Type B pancreatic cell (in vitro differentiated cells): ENCODE measurements around the gene RRAGC. TPM values are rescaled to one million over a fixed set of nuclear protein-coding genes. Genes with fewer than 3 reads are reported as not detected.
"Not testable (repeated sequence)": the region's sequence is repeated elsewhere in the genome, so short reads cannot be mapped to it uniquely, and the experiment has no call there.

ENCODE experiments used
- DNase-seq: peaks from one replicate; pipeline ENCODE4 v3.0.0; 2021; ENCODE audit warnings: mixed read lengths; ENCODE audit not compliant: unreplicated experiment; ENCODE audit errors: extremely low spot score
- H3K27ac Mint-ChIP-seq: 2 replicates; pipeline ENCODE4 v1.8.0; 2021; ENCODE audit warnings: mild to moderate bottlenecking, mixed read lengths
- H3K27me3 Mint-ChIP-seq: 2 replicates; pipeline ENCODE4 v1.8.0; 2021; ENCODE audit warnings: mixed read lengths
- H3K36me3 Mint-ChIP-seq: 2 replicates; pipeline ENCODE4 v1.8.0; 2021; ENCODE audit warnings: mixed read lengths
- H3K4me1 Mint-ChIP-seq: one replicate; pipeline ENCODE4 v1.8.0; 2021; ENCODE audit warnings: mixed read lengths; ENCODE audit not compliant: unreplicated experiment
- H3K4me3 Mint-ChIP-seq: 2 replicates; pipeline ENCODE4 v1.8.0; 2021; ENCODE audit warnings: mild to moderate bottlenecking, mixed read lengths
- H3K9me3 Mint-ChIP-seq: 2 replicates; pipeline ENCODE4 v1.8.0; 2021; ENCODE audit warnings: mixed read lengths
- total RNA-seq: library from RNA; stranded (reverse); gene quantifications from 2 replicates; pipeline ENCODE4 v1.2.1, GENCODE V29; 2021; ENCODE audit warnings: low replicate concordance
- TF ChIP-seq, protein P1 (sequence below): fragments of 200-600 bp; sonication (generic); conservative IDR thresholded peaks from 2 replicates; pipeline ENCODE4 v1.5.0; 2021; ENCODE audit warnings: antibody characterized with exemption, mild to moderate bottlenecking

Gene RRAGC
- total RNA-seq, 1 donor from 2014 or later: 25.3 TPM

DNA sequence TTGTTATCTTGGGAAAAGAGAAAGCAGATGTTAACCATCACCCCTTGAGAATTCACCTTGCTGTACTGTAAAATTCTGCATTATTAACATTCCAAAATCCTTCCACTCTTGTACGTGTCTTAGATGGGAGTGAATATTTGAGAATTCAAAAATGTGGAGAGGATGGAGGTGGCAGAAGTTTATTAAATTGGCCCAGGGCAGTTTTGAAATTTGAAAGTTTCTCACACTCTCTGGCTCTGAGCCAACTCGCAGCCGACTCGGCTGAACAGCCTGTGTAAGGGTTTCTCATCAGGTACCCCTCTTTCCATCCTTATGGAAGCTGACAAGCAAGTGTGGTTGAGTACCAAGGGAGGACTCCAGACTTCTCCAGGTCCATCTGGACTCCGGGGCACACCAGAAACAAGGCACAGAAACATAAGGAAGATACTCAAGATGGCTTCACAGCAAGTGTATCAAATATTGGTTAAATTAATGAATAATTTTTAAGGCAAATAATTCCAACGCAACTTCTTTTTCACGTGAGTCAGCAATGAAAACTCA is 45.1 kb downstream of the RRAGC start:
- TF ChIP-seq, protein P1, sequence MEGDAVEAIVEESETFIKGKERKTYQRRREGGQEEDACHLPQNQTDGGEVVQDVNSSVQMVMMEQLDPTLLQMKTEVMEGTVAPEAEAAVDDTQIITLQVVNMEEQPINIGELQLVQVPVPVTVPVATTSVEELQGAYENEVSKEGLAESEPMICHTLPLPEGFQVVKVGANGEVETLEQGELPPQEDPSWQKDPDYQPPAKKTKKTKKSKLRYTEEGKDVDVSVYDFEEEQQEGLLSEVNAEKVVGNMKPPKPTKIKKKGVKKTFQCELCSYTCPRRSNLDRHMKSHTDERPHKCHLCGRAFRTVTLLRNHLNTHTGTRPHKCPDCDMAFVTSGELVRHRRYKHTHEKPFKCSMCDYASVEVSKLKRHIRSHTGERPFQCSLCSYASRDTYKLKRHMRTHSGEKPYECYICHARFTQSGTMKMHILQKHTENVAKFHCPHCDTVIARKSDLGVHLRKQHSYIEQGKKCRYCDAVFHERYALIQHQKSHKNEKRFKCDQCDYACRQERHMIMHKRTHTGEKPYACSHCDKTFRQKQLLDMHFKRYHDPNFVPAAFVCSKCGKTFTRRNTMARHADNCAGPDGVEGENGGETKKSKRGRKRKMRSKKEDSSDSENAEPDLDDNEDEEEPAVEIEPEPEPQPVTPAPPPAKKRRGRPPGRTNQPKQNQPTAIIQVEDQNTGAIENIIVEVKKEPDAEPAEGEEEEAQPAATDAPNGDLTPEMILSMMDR: no peak
- Mint-ChIP-seq H3K27ac (no peak overlapping the region), H3K9me3 (no peaks in the 10 kb centered on the region), H3K36me3 (no peaks in the 10 kb centered on the region), H3K4me3 (peak overlapping the region; percentile 30), H3K27me3 (peaks cover 85% of the 10 kb centered on the region), H3K4me1 (peaks cover 21% of the 10 kb centered on the region)
- DNase-seq: no peak

DNA sequence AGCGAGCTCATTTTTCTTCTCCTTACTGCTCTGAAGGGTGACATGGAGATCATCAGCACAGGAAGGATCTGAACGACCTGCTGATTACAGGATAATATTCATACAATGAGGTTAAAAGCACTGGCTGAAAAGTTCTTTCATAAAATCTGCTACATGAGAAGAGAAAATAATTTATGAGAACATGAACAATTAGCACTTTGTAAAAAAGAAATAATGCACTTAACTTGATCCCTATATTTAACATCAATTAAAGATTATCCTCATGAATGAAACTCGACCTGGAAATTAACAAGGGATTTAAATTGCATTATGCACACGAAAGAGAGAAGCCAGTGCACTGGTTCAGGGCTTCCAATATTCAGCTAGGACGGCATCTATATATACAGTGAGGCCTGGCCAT is 46.6 kb downstream of the RRAGC start:
- no peak for DNase-seq
- no peak overlapping the region for H3K4me3 Mint-ChIP-seq
- H3K27me3 Mint-ChIP-seq: peaks cover 86% of the 10 kb centered on the region
- H3K36me3 Mint-ChIP-seq: no peaks in the 10 kb centered on the region
- TF ChIP-seq, protein P1: no peak
- H3K4me1 Mint-ChIP-seq: peaks cover 21% of the 10 kb centered on the region
- no peak overlapping the region for H3K27ac Mint-ChIP-seq
- no peaks in the 10 kb centered on the region for H3K9me3 Mint-ChIP-seq

DNA sequence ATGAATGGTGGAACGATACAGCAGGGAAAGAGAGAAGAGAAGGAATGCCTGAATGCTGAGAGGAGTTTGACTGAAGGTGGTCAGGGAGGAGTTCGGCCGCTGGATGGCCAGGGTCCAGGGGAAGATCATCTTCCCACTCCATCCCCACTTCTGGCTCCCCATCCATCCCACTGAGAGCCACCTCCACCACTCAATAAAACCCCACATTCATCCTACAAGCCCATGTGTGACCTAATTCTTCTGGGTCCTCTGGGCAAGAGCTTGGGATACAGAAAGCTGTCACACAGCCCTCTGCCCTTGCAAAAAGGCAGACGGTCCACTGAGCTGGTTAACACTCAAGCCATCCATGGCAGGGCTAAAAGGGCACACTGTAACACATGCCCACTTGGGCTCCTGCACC is 48.1 kb downstream of the RRAGC start:
- not testable (repeated sequence) for H3K4me3 Mint-ChIP-seq, DNase-seq, H3K36me3 Mint-ChIP-seq, H3K9me3 Mint-ChIP-seq, H3K27ac Mint-ChIP-seq
- Mint-ChIP-seq H3K4me1 (peaks cover 18% of the 10 kb centered on the region), H3K27me3 (peaks cover 87% of the 10 kb centered on the region)

DNA sequence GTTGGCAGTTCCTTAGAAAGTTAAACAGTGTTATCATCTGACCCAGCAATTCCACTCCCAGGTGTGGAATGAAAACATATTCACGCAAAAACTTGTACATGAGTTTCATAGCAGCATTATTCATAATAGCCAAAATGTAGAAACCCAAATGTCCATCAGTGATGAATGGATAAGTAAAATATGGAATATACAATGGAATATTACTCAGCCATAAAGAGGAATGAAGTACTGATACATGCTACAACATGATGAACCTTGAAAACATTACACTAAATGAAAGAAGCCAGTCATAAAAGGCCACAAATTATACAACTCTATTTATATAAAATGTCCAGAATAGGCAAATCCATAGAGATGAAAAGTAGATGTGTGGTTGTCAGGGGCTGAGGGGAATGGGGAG is 53.5 kb downstream of the RRAGC start:
- Mint-ChIP-seq H3K9me3 (no peaks in the 10 kb centered on the region), H3K27me3 (peaks cover 77% of the 10 kb centered on the region), H3K27ac (no peak overlapping the region), H3K4me3 (no peak overlapping the region), H3K36me3 (no peaks in the 10 kb centered on the region), H3K4me1 (no peaks in the 10 kb centered on the region)
- DNase-seq: no peak
- TF ChIP-seq, protein P1: no peak

DNA sequence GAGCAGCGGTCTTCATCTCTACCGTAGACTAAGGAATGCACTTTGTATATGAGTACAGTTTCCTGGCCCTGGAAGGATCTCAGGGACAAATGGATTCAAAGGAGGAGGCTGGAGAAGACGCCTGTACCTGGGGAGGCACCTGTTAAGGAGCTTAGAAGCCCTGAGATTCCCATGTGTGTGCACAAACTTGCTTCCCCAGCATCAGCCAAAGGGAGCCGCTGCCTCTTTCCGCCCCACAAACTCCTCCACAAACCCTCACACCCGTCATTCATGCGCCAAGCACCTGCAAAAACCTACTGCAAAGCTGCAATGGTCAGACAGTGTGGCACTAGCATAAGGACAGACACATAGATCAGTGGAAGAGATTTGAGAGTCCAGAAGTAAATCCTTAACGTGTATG is 54.5 kb downstream of the RRAGC start:
- H3K36me3 Mint-ChIP-seq: no peaks in the 10 kb centered on the region
- peaks cover 71% of the 10 kb centered on the region for H3K27me3 Mint-ChIP-seq

DNA sequence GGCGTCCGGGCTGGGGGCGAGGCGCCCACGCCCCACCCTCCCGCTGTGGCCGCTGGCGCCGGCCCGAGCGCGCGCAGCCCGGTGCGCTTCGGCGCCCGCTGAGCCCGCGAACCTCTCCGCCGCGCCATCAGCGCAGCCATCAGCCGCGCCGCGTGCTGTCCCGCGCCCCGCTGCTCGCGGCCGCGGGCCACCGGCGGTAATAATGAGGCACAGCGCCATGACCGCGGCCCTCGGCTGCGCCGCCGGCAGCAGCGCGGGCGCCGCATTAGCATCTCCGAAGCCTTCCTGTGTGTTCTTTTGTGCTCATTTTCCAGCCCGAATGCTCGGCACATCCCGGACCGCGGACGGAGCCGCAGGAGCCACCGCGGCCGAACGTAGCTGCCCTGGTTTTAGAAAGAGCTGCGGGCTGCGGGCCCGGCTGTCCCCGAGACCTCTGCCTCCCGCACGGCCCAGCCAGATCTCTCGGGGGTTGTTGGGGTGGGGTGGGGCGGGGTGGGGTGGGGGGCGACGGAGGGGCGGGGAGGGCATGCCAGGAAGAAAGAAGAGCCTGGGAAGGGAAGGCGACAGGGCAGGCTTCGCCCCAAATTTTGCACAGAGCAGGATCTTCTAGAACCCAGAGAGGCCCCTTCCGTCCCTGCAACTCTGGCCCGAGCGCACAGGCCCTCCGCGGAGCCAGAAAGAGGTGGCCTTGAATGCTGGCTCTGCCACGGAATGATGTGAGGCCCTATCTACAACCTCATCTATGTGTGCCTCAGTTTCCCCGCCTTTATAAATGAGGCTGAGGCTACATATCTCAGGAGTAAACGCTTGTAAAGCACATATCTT is 55.3 kb downstream of the RRAGC start:
- no peaks in the 10 kb centered on the region for H3K9me3 Mint-ChIP-seq
- H3K27ac Mint-ChIP-seq: no peak overlapping the region
- no peaks in the 10 kb centered on the region for H3K36me3 Mint-ChIP-seq
- no peaks in the 10 kb centered on the region for H3K4me1 Mint-ChIP-seq
- H3K27me3 Mint-ChIP-seq: peaks cover 73% of the 10 kb centered on the region
- DNase-seq: no peak
- TF ChIP-seq, protein P1: no peak
- peak overlapping the region; percentile 83 for H3K4me3 Mint-ChIP-seq

More for the DNA sequence above, 54.5 kb downstream of the RRAGC start:
- Mint-ChIP-seq H3K27ac (no peak overlapping the region), H3K9me3 (no peaks in the 10 kb centered on the region), H3K4me3 (peak overlapping the region; percentile 20), H3K4me1 (no peaks in the 10 kb centered on the region)
- no peak for DNase-seq
- TF ChIP-seq, protein P1: no peak
